Stimulated activated CD8-positive, alpha-beta memory T cell treated with anti-CD3 and anti-CD28 coated beads, Interleukin-2, amount 100 ng/mL, for 1 hour (primary cell): ENCODE results near the gene FHAD1.

ENCODE experiments used
- DNase-seq, 2 donors: peaks; one replicate each; pipeline ENCODE4 v3.0.0-alpha.2; 2020; ENCODE audit warnings: low read depth in 2 of 2

The FHAD1 gene

GRCh38 chr1:15345705-15346345 lies 98.8 kb downstream of the FHAD1 start:
- DNase-seq, result peak; percentile 43 to 52

- no peak for DNase-seq
Measured at GRCh38 chr1:15346346-15347030, 99.5 kb downstream of the FHAD1 start.

- DNase-seq, result no peak
Measured at GRCh38 chr1:15347182-15347581, 100.2 kb downstream of the FHAD1 start.

GRCh38 chr1:15348648-15349047 lies 101.6 kb downstream of the FHAD1 start:
- no peak for DNase-seq

GRCh38 chr1:15349133-15349532 lies 102.1 kb downstream of the FHAD1 start:
- no peak for DNase-seq

GRCh38 chr1:15350151-15350550 lies 103.1 kb downstream of the FHAD1 start:
- DNase-seq, result no peak

GRCh38 chr1:15350551-15351200 lies 103.7 kb downstream of the FHAD1 start:
- DNase-seq, result no peak

GRCh38 chr1:15351310-15351709 lies 104.3 kb downstream of the FHAD1 start:
- no peak for DNase-seq

- peak in 1 of 2 donors; percentile 35 for DNase-seq
Measured at GRCh38 chr1:15352128-15352957, 105.3 kb downstream of the FHAD1 start.

GRCh38 chr1:15353839-15354579 lies 107.0 kb downstream of the FHAD1 start:
- no peak for DNase-seq

GRCh38 chr1:15354580-15354965 lies 107.5 kb downstream of the FHAD1 start:
- DNase-seq, result no peak

GRCh38 chr1:15355968-15356625 lies 109.1 kb downstream of the FHAD1 start:
- no peak for DNase-seq

- DNase-seq, result no peak
Measured at GRCh38 chr1:15357612-15358207, 110.7 kb downstream of the FHAD1 start.

- DNase-seq, result no peak
Measured at GRCh38 chr1:15358565-15359133, 111.6 kb downstream of the FHAD1 start.

GRCh38 chr1:15360700-15361099 lies 113.7 kb downstream of the FHAD1 start:
- DNase-seq, result no peak

GRCh38 chr1:15362096-15362736 lies 115.2 kb downstream of the FHAD1 start:
- no peak for DNase-seq

GRCh38 chr1:15362737-15363128 lies 115.7 kb downstream of the FHAD1 start:
- no peak for DNase-seq

- no peak for DNase-seq
Measured at GRCh38 chr1:15364740-15365139, 117.7 kb downstream of the FHAD1 start.

GRCh38 chr1:15368888-15369287 lies 121.9 kb downstream of the FHAD1 start:
- DNase-seq, result no peak

GRCh38 chr1:15370268-15370667 lies 123.2 kb downstream of the FHAD1 start:
- DNase-seq, result no peak
